ENCODE measurements around the gene CRB3.

Gene CRB3

GRCh38 chr19:6440905-6441304 lies 23.2 kb upstream of the CRB3 start:
- TF ChIP-seq CTCF (IDR thresholded peaks at IDR 0.05; ENCODE audit: low read depth, low read length, missing control alignments), result no peak
- DNase-seq (ENCODE audit: low read depth), result no peak
- H3K4me3 ChIP-seq (ENCODE audit: low read depth, low read length), result no peak overlapping the region

GRCh38 chr19:6442087-6442688 lies 21.9 kb upstream of the CRB3 start:
- DNase-seq (ENCODE audit: low read depth), result no peak
- no peak overlapping the region for H3K4me3 ChIP-seq (ENCODE audit: low read depth, low read length)
- no peak for TF ChIP-seq CTCF (IDR thresholded peaks at IDR 0.05; ENCODE audit: low read depth, low read length, missing control alignments)

- no peak overlapping the region for H3K4me3 ChIP-seq (ENCODE audit: low read depth, low read length)
- no peak for DNase-seq (ENCODE audit: low read depth)
- TF ChIP-seq CTCF (IDR thresholded peaks at IDR 0.05; ENCODE audit: low read depth, low read length, missing control alignments), result no peak
These were observed 20.1 kb upstream of the CRB3 start for GRCh38 chr19:6443986-6444385.

- no peak overlapping the region for H3K4me3 ChIP-seq (ENCODE audit: low read depth, low read length)
- no peak for DNase-seq (ENCODE audit: low read depth)
- TF ChIP-seq CTCF (IDR thresholded peaks at IDR 0.05; ENCODE audit: low read depth, low read length, missing control alignments), result no peak
These were observed 17.6 kb upstream of the CRB3 start for GRCh38 chr19:6446452-6446851.

- DNase-seq (ENCODE audit: low read depth), result no peak
- no peak overlapping the region for H3K4me3 ChIP-seq (ENCODE audit: low read depth, low read length)
- TF ChIP-seq CTCF (IDR thresholded peaks at IDR 0.05; ENCODE audit: low read depth, low read length, missing control alignments), result no peak
These were observed 16.0 kb upstream of the CRB3 start for GRCh38 chr19:6448045-6448444.

GRCh38 chr19:6450166-6450565 lies 13.9 kb upstream of the CRB3 start:
- no peak overlapping the region for H3K4me3 ChIP-seq (ENCODE audit: low read depth, low read length)
- no peak for DNase-seq (ENCODE audit: low read depth)
- no peak for TF ChIP-seq CTCF (IDR thresholded peaks at IDR 0.05; ENCODE audit: low read depth, low read length, missing control alignments)

- H3K4me3 ChIP-seq (ENCODE audit: low read depth, low read length), result no peak overlapping the region
- no peak for DNase-seq (ENCODE audit: low read depth)
- no peak for TF ChIP-seq CTCF (IDR thresholded peaks at IDR 0.05; ENCODE audit: low read depth, low read length, missing control alignments)
These were observed 12.4 kb upstream of the CRB3 start for GRCh38 chr19:6451583-6452222.
